GM23248 (cell line): ENCODE results near the gene FBXW9. TPM values are rescaled to one million over a fixed set of nuclear protein-coding genes. Genes with fewer than 3 reads are reported as not detected.

Source experiments
- DNase-seq: peaks from one replicate; pipeline ENCODE4 v3.0.0-alpha.2; 2015
- H2AFZ ChIP-seq: fragments of 200-600 bp; sonication (generic); 2 replicates; pipeline ENCODE4 v1.6.1; 2016; ENCODE audit warnings: antibody characterized with exemption
- H3F3A ChIP-seq: fragments of 200-600 bp; sonication (generic); 2 replicates; pipeline ENCODE4 v1.6.1; 2016; ENCODE audit warnings: mild to moderate bottlenecking, antibody characterized with exemption, mixed run types; ENCODE audit not compliant: insufficient read depth
- H3K27ac ChIP-seq: fragments of 200-600 bp; sonication (generic); 2 replicates; pipeline ENCODE4 v1.5.1; 2016; ENCODE audit warnings: mild to moderate bottlenecking
- H3K27me3 ChIP-seq: fragments of 200-600 bp; sonication (generic); replicated peaks from 2 replicates; pipeline ENCODE4 v1.6.1; 2016; ENCODE audit warnings: mild to moderate bottlenecking; ENCODE audit not compliant: insufficient read depth
- H3K36me3 ChIP-seq: fragments of 200-600 bp; sonication (generic); 2 replicates; pipeline ENCODE4 v1.6.1; 2016; ENCODE audit warnings: low read depth, mild to moderate bottlenecking
- H3K4me1 ChIP-seq: fragments of 200-600 bp; sonication (generic); 2 replicates; pipeline ENCODE4 v1.6.1; 2016; ENCODE audit warnings: mild to moderate bottlenecking; ENCODE audit not compliant: insufficient read depth
- H3K4me2 ChIP-seq: fragments of 200-600 bp; sonication (generic); one replicate; pipeline ENCODE4 v1.6.1; 2016; ENCODE audit warnings: mild to moderate bottlenecking; ENCODE audit not compliant: unreplicated experiment
- H3K4me3 ChIP-seq: fragments of 200-600 bp; sonication (generic); 2 replicates; pipeline ENCODE4 v1.5.1; 2016; ENCODE audit warnings: mild to moderate bottlenecking
- H3K79me2 ChIP-seq: fragments of 200-600 bp; sonication (generic); 2 replicates; pipeline ENCODE4 v1.6.1; 2016; ENCODE audit warnings: mild to moderate bottlenecking; ENCODE audit not compliant: insufficient read depth
- H3K9ac ChIP-seq: fragments of 200-600 bp; sonication (generic); 2 replicates; pipeline ENCODE4 v1.6.1; 2016; ENCODE audit warnings: mild to moderate bottlenecking
- H3K9me2 ChIP-seq: fragments of 200-600 bp; sonication (generic); 2 replicates; pipeline ENCODE4 v1.6.1; 2016; ENCODE audit warnings: mixed run types, mild to moderate bottlenecking, moderate library complexity; ENCODE audit not compliant: insufficient read depth
- H3K9me3 ChIP-seq: fragments of 200-600 bp; sonication (generic); one replicate; pipeline ENCODE4 v1.6.1; 2017; ENCODE audit warnings: low read depth
- H4K20me1 ChIP-seq: fragments of 200-600 bp; sonication (generic); 2 replicates; pipeline ENCODE4 v1.6.0; 2016; ENCODE audit not compliant: insufficient read depth
- EZH2 ChIP-seq: fragments of 200-600 bp; sonication (generic); IDR thresholded peaks from 2 replicates; pipeline ENCODE4 v1.6.1; 2018; ENCODE audit warnings: antibody characterized with exemption, mild to moderate bottlenecking; ENCODE audit not compliant: insufficient read depth, poor library complexity, severe bottlenecking
- EZH2phosphoT487 ChIP-seq: fragments of 200-600 bp; sonication (generic); IDR thresholded peaks from 2 replicates; pipeline ENCODE4 v1.6.1; 2018; ENCODE audit warnings: antibody characterized with exemption, moderate library complexity, mild to moderate bottlenecking, low read depth; ENCODE audit not compliant: insufficient read depth
- WGBS, 2 experiments: methylation state at CpG; one replicate each; pipeline ENCODE4 v1.1.6; 2015 to 2017; ENCODE audit warnings: low lambda C conversion rate in 2 of 2, low coverage in 1 of 2; ENCODE audit errors: missing lambda C conversion rate in 2 of 2; 5-methylcytosine and 5-hydroxymethylcytosine counted together
- in situ Hi-C: fragments of 300-500 bp; cut with MboI; formaldehyde crosslinking; loops from 2 replicates; pipeline ENCODE4 v1.15.0; 2020
- polyA plus RNA-seq: library from polyadenylated mRNA; unstranded; fragments of >200 nt; fragmentation: Nextera tagmentation; extraction: Ambion mirVana; gene quantifications from 2 replicates; pipeline ENCODE4 v1.2.1, GENCODE V29; 2016
- small RNA-seq: library from RNA; depleted of rRNA; stranded (forward); fragments of <200 nt; gene quantifications from one replicate; pipeline ENCODE3, GENCODE V24; 2014; ENCODE audit warnings: low read depth, low replicate concordance
- total RNA-seq: library from RNA; depleted of rRNA; stranded (reverse); fragments of >200 nt; shearing (Covaris generic); gene quantifications from 2 replicates; pipeline ENCODE4 v1.2.3, GENCODE V29; 2014; rRNA removed

The FBXW9 gene
- total and polyA plus RNA-seq, 2 experiments from 2014 or later: 14.2 to 22.3 TPM

DNA sequence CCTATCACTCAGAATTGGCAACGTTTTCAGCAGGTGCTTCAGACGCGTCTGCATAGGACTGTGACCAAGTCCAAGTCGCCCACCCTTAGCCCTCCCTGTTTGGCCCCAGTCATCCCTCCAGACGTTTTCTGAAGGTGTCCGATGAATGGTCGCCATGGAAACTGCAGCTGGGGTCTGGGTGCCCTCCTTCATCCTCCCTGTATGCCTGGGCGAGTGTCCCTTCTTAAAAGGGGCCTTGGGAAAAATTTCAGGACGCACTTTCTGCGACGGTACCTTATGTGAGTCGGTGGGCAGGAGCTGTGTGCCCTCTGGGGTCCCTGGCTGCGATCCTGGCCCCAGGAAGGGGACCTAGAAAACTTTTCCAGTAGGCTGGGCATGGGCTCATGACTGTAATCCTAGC lies 55.0 kb downstream of the FBXW9 start:
- in situ Hi-C loops: no loop called here
- 62% methylated on average over 13 of the region's 13 CpGs for WGBS, 2 experiments

DNA sequence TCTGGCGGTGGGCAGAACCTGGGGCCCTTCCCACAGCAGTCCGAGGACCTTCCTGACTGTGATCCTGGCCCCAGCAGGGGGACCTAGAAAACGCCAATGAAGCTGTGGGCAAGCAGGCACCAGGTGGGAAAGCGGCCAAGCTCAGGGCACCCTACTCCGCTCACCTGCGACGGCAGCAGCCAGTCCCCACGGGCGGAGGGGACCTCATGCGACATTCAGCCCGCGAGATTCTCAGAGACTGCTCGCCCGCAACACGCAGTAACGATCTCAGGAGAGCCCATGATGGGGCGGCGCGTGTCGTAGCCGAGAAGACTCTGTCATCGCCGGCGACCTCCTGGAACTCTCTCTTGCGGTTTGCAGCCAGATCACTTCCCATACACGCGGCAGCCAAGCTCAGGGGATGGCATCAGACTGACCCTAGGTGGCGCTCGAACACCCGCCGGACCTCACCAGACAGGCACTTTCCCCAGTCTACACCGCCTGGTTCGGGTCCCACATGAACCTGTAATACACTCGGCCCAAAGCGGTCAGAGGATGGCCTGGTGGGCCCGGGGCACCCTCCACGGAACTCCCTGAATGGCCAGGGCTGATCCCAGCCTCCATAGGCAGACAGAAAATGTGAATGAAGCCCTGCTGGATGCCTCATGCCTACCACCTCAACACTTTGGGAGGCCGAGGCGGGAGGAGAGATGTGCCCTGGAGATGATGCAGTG lies 56.4 kb downstream of the FBXW9 start:
- DNase-seq: peak; percentile 95
- no peaks in the 10 kb centered on the region for H3K4me1 ChIP-seq
- H3K27ac ChIP-seq: 0 out of 2 replicates have a peak overlapping the region, but pooled peaks have one; percentile 8
- H3K36me3 ChIP-seq: no peaks in the 10 kb centered on the region
- no peaks in the 10 kb centered on the region for H3F3A ChIP-seq
- no peaks in the 10 kb centered on the region for H3K9me2 ChIP-seq
- H3K9me3 ChIP-seq: no peaks in the 10 kb centered on the region
- TF ChIP-seq EZH2: no peak
- TF ChIP-seq EZH2phosphoT487: no peak
- peak overlapping the region; percentile 88 for H2AFZ ChIP-seq
- WGBS, 2 experiments: 8 to 10% methylated on average over 39 of the region's 39 CpGs
- no peaks in the 10 kb centered on the region for H3K27me3 ChIP-seq
- peak overlapping the region; percentile 64 for H3K4me3 ChIP-seq
- H3K79me2 ChIP-seq: no peaks in the 10 kb centered on the region
- H4K20me1 ChIP-seq: no peaks in the 10 kb centered on the region
- peak overlapping the region; percentile 59 for H3K4me2 ChIP-seq
- in situ Hi-C loops: no loop called here
- H3K9ac ChIP-seq: peak overlapping the region; percentile 60

More for the DNA sequence above, 55.0 kb downstream of the FBXW9 start:
- Histone ChIP-seq H3K36me3 (no peaks in the 10 kb centered on the region), H3K9ac (no peak overlapping the region), H3K4me3 (no peak overlapping the region), H3K9me3 (no peaks in the 10 kb centered on the region), H3K27me3 (no peaks in the 10 kb centered on the region), H3K9me2 (no peaks in the 10 kb centered on the region), H3K4me2 (no peak overlapping the region), H4K20me1 (no peaks in the 10 kb centered on the region), H3F3A (no peaks in the 10 kb centered on the region), H3K27ac (no peak overlapping the region), H2AFZ (no peak overlapping the region), H3K4me1 (no peaks in the 10 kb centered on the region), H3K79me2 (no peaks in the 10 kb centered on the region)
- no peak for TF ChIP-seq EZH2
- TF ChIP-seq EZH2phosphoT487: no peak
- no peak for DNase-seq

Small RNA genes lying within 50 kb of the gene (small RNA-seq; reads per million reads assigned to genes)
- gene SNORD41: 27.1 reads per million, percentile 90 among the genes with 10 or more reads in this experiment

Other genes with a start within 250 kb of the FBXW9 start
- 2.7 and 4.2 TPM in 2 replicates for gene ZNF709, start 211.8 kb downstream of the FBXW9 start, total RNA-seq
- 1.1 and 1.6 TPM in 2 replicates for gene ZNF709, start 211.8 kb downstream of the FBXW9 start, polyA plus RNA-seq
- 3.7 and 8.3 TPM in 2 replicates for gene ZNF564, start 145.1 kb downstream of the FBXW9 start, total RNA-seq
- 5.1 and 5.6 TPM in 2 replicates for gene ZNF564, start 145.1 kb downstream of the FBXW9 start, polyA plus RNA-seq
- 4.0 and 11.8 TPM in 2 replicates for gene ZNF490, start 85.8 kb downstream of the FBXW9 start, total RNA-seq
- 2.6 and 2.7 TPM in 2 replicates for gene ZNF490, start 85.8 kb downstream of the FBXW9 start, polyA plus RNA-seq
- gene ZNF791, start 85.7 kb downstream of the FBXW9 start, total RNA-seq: 11.6 and 11.9 TPM in 2 replicates
- 12.6 and 14.5 TPM in 2 replicates for gene ZNF791, start 85.7 kb downstream of the FBXW9 start, polyA plus RNA-seq
- gene MAN2B1, start 29.9 kb downstream of the FBXW9 start, total RNA-seq: 56.5 and 81.7 TPM in 2 replicates
- gene MAN2B1, start 29.9 kb downstream of the FBXW9 start, polyA plus RNA-seq: 37.1 and 40.6 TPM in 2 replicates
- gene WDR83, start 29.8 kb downstream of the FBXW9 start, total RNA-seq: 8.2 and 9.4 TPM in 2 replicates
- gene WDR83, start 29.8 kb downstream of the FBXW9 start, polyA plus RNA-seq: 12.7 and 13.1 TPM in 2 replicates
- gene DHPS, start 14.8 kb downstream of the FBXW9 start, total RNA-seq: 68.4 and 104 TPM in 2 replicates
- 50.9 and 56.0 TPM in 2 replicates for gene DHPS, start 14.8 kb downstream of the FBXW9 start, polyA plus RNA-seq
- not detected in 2 replicates for gene GNG14, start 8.6 kb downstream of the FBXW9 start, total RNA-seq
- gene GNG14, start 8.6 kb downstream of the FBXW9 start, polyA plus RNA-seq: not detected in 2 replicates
- 30.9 and 34.3 TPM in 2 replicates for gene TNPO2, start 27.3 kb upstream of the FBXW9 start, total RNA-seq
- gene TNPO2, start 27.3 kb upstream of the FBXW9 start, polyA plus RNA-seq: 13.2 and 13.3 TPM in 2 replicates
- gene TRIR, start 38.1 kb upstream of the FBXW9 start, total RNA-seq: 202 and 210 TPM in 2 replicates
- gene TRIR, start 38.1 kb upstream of the FBXW9 start, polyA plus RNA-seq: 162 and 170 TPM in 2 replicates
- gene GET3, start 40.9 kb upstream of the FBXW9 start, total RNA-seq: 81.3 and 110 TPM in 2 replicates
- gene GET3, start 40.9 kb upstream of the FBXW9 start, polyA plus RNA-seq: 106 and 111 TPM in 2 replicates
- gene BEST2, start 55.2 kb upstream of the FBXW9 start, total RNA-seq: not detected in 2 replicates
- gene BEST2, start 55.2 kb upstream of the FBXW9 start, polyA plus RNA-seq: not detected in 2 replicates
- gene HOOK2, start 78.9 kb upstream of the FBXW9 start, total RNA-seq: 17.1 TPM in 2 replicates
- gene HOOK2, start 78.9 kb upstream of the FBXW9 start, polyA plus RNA-seq: 11.8 and 12.4 TPM in 2 replicates
- 159 and 195 TPM in 2 replicates for gene JUNB, start 94.9 kb upstream of the FBXW9 start, total RNA-seq
- 95.1 and 96.2 TPM in 2 replicates for gene JUNB, start 94.9 kb upstream of the FBXW9 start, polyA plus RNA-seq
- 230 TPM in 2 replicates for gene PRDX2, start 105.2 kb upstream of the FBXW9 start, total RNA-seq
- 252 TPM in 2 replicates for gene PRDX2, start 105.2 kb upstream of the FBXW9 start, polyA plus RNA-seq
- gene THSD8, start 105.4 kb upstream of the FBXW9 start, total RNA-seq: not detected in 2 replicates
- 10.8 and 12.5 TPM in 2 replicates for gene THSD8, start 105.4 kb upstream of the FBXW9 start, polyA plus RNA-seq
- 8.2 and 16.9 TPM in 2 replicates for gene RNASEH2A, start 110.0 kb upstream of the FBXW9 start, total RNA-seq
- 23.8 and 32.3 TPM in 2 replicates for gene RNASEH2A, start 110.0 kb upstream of the FBXW9 start, polyA plus RNA-seq
- gene RTBDN, start 137.9 kb upstream of the FBXW9 start, total RNA-seq: not detected in 2 replicates
- not detected in 2 replicates for gene RTBDN, start 137.9 kb upstream of the FBXW9 start, polyA plus RNA-seq
- gene MAST1, start 141.9 kb upstream of the FBXW9 start, total RNA-seq: 1.8 TPM in 1 of 2 replicates, not detected in the other
- 0.24 TPM in 1 of 2 replicates, not detected in the other for gene MAST1, start 141.9 kb upstream of the FBXW9 start, polyA plus RNA-seq
- 35.4 and 40.9 TPM in 2 replicates for gene DNASE2, start 184.8 kb upstream of the FBXW9 start, total RNA-seq
- gene DNASE2, start 184.8 kb upstream of the FBXW9 start, polyA plus RNA-seq: 51.7 and 52.4 TPM in 2 replicates
- gene KLF1, start 190.6 kb upstream of the FBXW9 start, total RNA-seq: 0.11 TPM in 1 of 2 replicates, not detected in the other
- gene KLF1, start 190.6 kb upstream of the FBXW9 start, polyA plus RNA-seq: not detected in 2 replicates
- gene GCDH, start 194.5 kb upstream of the FBXW9 start, total RNA-seq: 22.5 and 30.0 TPM in 2 replicates
- gene GCDH, start 194.5 kb upstream of the FBXW9 start, polyA plus RNA-seq: 20.0 and 20.7 TPM in 2 replicates
- gene SYCE2, start 222.7 kb upstream of the FBXW9 start, total RNA-seq: 0.25 TPM in 1 of 2 replicates, not detected in the other
- gene SYCE2, start 222.7 kb upstream of the FBXW9 start, polyA plus RNA-seq: 0.49 and 0.56 TPM in 2 replicates
- gene FARSA, start 237.1 kb upstream of the FBXW9 start, total RNA-seq: 33.5 and 39.2 TPM in 2 replicates
- 79.9 and 83.4 TPM in 2 replicates for gene FARSA, start 237.1 kb upstream of the FBXW9 start, polyA plus RNA-seq
- 1,238 and 1,432 TPM in 2 replicates for gene CALR, start 242.0 kb upstream of the FBXW9 start, total RNA-seq
- 1,015 and 1,067 TPM in 2 replicates for gene CALR, start 242.0 kb upstream of the FBXW9 start, polyA plus RNA-seq
- gene RAD23A, start 249.2 kb upstream of the FBXW9 start, total RNA-seq: 88.5 and 107 TPM in 2 replicates
- gene RAD23A, start 249.2 kb upstream of the FBXW9 start, polyA plus RNA-seq: 177 and 182 TPM in 2 replicates